DMS153 (cell line): ENCODE measurements around the gene BTBD2.
"Not testable (repeated sequence)": the region's sequence is repeated elsewhere in the genome, so short reads cannot be mapped to it uniquely, and the experiment has no call there.

Experiments
- DNase-seq: peaks from one replicate; lab custom pipeline; 2025; lab: John Stamatoyannopoulos, UW

BTBD2 gene

DNA sequence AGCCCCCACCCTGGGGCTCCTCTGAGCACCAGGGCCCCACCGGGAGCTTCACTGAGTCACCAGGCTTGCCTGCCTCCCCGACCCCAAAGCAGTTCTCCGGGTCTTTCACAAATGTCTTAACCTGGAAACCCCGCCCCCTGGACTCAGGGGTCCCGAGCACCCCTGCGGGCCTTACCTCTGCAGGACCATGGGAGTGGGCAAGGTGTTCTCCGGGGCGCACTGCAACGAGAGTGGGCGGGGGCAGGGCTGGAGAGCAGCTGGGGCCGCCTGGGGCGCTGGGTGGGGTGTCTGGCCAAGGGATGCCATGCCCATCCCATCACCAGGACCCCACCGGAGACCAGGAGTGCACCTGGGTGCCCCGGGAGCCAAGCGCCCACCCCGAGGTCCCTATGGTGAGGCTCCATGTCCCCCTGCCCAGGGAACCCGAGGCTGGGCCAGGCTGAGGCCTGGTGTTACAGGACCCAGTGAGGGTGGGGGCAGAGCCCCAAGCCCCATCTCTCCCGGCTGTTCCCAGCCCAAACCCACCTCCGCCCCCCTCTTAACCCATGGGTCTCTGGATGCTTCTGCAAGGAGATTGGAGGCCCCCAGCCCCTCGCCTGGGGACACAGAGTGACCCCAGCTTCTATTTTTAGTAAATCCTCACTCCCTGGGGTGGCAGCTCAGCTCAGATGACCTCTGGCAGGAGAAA is 24.6 kb upstream of the BTBD2 start:
- no peak for DNase-seq

- no peak for DNase-seq
Measured at GRCh38 chr19:2039089-2039958, 23.8 kb upstream of the BTBD2 start.

- DNase-seq: no peak
Measured at GRCh38 chr19:2038284-2039088, 23.0 kb upstream of the BTBD2 start.

DNA sequence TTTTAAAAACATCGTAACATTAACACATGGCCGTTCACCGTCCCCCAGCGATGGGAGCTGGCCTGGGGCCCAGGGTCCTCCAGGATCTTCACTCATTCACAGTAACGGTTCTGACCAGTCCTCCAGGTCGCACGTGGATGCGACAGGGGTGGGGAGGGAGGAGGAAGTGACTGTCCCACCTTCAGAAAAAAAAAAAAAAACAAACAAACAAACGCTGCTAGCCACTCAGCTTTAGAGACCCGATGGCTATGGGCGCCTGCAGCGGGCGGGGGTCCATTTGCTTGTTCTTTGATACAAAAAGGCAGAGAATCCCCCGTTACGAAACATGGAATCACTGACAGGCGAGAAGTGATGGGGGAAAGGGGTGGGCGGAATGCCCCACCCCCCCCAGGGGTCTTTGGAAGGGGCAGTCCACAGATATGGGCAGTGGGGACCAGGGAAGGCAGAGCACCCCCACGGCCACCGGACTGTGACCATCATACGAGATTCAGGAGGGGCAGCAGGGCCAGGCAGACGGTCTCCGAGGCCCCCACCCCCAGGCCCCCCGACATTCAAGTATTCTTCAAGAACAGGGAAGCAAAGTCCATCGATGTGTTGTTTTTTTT is 22.2 kb upstream of the BTBD2 start:
- DNase-seq: no peak

GRCh38 chr19:2036424-2036823 is 20.9 kb upstream of the BTBD2 start:
- no peak for DNase-seq

DNA sequence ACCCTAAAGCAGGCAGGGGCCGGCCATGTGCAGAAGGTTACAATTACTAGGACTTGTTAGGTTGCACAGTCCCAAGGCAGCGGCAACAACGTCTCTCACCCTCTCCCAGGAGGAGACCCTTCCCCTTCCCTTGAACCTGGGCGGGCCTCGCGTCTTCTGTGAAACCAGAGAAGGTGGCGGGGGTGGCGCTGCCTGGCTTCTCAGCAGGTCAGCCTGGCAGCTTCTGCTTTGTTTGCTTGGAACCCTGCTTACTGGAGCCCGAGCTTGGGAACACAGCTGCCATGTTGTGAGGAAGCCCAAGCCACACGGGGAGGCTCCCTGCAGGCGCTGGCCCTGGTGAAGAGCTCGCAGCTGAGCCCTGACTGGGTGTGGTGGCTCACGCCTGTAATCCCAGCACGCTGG is 20.1 kb upstream of the BTBD2 start:
- no peak for DNase-seq

GRCh38 chr19:2034729-2035589 is 19.4 kb upstream of the BTBD2 start:
- no peak for DNase-seq

DNA sequence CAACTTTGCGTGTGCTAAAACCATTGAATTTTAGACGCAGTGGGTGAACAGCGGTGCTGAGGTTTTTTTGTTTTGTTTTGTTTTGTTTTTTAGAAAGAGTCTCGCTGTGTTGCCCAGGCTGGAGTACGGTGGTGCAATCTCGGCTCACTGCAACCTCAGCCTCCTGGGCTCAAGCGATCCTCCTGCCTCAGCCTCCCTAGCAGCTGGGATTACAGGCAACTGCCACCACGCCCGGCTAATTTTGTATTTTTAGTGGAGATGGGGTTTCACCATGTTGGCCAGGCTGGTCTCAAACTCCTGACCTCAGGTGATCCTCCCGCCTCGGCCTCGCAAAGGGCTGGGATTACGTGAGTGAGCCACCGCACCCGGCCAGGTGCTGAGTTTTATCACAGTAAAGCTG is 18.7 kb upstream of the BTBD2 start:
- not testable (repeated sequence) for DNase-seq

GRCh38 chr19:2033825-2034159 is 18.3 kb upstream of the BTBD2 start:
- no peak for DNase-seq

DNA sequence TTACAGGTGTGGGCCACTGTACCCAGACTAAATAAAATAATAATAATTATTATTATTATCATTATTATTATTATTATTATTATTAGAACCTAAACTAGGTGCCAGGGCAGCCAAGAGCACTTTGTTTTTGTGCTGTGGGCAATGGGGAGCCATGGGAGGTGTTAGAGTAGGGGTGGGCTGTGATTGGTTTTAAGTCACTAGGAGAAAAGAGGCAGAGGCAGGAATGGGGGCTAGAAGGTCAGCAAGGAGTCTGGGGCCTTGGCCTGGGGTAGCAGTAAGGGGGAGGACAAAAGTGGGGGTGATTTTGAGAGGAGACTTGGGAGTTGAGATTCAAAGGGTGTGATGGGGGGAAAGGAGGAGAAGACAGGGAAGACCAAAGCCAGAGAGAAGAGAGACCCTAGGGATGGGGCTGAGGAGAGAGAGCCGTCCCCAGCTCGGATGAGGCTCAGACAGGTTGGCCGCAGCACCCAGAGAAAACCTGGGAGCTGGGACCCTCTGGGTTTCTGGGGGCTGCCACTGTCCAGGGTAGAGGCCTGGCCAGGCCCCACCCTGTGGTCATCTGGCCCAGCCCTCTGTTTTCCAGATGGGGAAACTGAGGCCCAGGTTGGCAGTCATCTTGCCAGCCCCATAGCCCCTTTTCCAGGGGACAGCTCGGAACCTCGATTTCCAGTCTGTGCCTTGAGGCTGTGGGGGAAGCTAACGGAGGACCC is 17.8 kb upstream of the BTBD2 start:
- DNase-seq: no peak

- DNase-seq: peak; percentile 75
Measured at GRCh38 chr19:2032296-2032941, 16.9 kb upstream of the BTBD2 start.

- no peak for DNase-seq
Measured at GRCh38 chr19:2027361-2027760, 11.8 kb upstream of the BTBD2 start.

- no peak for DNase-seq
Measured at GRCh38 chr19:2026770-2027169, 11.3 kb upstream of the BTBD2 start.

DNA sequence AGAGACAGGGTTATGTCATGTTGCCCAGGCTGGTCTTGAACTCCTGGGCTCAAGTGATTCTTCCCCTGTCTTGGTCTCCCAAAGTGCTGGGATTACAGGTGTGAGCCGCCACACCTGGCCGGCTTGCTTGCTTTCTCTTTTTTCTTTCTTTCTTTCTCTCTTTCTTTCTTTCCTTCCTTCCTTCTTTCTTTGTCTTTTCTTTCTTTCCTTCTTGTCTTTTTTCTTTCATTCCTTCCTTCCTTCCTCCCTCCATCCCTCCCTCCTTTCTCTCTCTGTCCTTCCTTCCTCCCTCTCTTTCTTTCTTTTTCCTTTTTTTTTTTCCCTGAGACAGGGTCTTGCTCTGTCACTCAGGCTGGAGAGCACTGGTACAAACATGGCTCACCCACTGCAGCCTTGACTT is 6.8 kb upstream of the BTBD2 start:
- DNase-seq: no peak

DNA sequence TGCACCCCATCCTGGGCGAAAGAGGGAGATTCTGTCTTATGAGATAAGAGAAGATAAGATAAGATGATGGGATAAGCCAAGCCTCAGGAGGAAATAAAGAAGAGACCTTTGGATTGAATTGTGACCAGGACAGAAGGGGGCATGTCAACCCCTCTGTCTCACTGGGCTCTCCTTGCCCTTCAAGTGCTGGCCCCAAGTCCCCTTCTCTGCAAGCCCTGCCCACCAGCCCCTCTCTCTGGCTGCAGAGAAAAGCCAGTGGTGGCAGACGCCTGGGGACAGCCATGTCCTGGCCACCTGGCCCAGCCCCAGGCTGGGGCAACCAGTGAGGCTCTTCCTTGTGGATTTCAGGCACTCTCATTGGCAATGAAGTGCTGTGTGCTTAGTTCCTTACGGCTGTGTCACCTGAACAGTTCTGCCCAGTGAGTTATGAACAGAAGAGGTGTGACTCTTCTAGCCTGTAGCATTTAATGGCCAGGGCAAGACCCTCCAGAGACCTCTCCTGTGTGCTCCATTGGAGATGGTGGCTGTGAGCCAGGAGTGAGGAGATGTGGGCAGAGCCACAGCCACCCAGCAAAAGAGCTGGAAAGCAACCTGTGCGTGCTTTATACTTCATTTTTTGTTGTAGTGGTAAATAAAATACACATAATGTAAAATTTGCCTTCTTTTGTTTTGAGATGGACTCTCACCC is 6.1 kb upstream of the BTBD2 start:
- no peak for DNase-seq

DNA sequence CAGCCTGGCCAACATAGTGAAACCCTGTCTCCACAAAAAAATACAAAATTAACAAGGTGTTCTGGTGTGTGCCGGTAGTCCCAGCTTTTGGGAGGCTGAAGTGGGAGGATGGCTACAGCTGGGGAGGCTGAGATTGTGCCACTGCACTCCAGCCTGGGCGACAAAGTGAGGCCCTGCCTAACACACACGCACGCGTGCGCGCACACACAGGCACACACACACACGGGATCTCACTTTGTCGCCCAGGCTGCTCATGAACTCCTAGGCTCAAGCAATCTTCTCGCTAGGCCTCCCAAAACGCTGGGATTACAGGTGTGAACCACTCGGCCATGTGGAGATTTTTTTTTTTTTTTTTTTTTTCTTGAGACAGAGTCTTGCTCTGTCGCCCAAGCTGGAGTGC is 3.2 kb upstream of the BTBD2 start:
- no peak for DNase-seq

DNA sequence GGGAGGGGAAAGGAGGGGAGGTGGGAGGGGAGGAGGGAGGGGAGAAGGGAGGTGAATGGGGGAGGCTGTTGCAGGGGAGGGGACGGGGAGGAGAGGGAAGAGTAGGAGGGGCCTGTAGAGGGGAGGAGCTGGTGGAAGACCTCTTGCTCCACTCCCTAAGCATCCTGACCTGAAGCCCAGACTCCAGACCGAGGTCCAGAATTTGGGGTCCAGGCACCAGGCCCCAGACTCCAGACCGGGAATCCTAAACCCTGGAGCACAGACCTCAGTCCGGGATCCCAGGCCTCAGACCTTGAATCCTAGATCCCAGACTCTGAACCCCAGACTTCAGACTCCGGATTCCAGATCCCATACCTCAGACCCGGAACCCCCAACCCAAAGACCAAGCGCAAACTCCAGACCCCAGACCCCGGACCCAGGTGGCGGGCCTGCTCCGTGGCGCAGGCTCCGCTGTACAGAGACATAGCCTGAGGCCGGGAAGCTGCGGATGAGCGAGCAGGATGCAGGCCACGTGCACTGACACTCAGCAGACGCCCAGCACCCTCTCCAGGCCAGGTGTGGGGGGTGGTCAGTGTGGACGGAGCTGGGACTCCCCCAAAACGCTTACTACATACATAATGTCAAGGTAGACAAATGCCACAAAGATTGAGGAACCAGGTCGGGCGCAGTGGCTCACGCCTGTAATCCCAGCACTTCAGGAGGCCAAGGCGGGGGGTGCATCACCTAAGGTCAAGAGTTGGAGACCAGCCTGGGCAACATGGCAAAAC is 710 bp upstream of the BTBD2 start:
- DNase-seq: peak; percentile 32

GRCh38 chr19:2014731-2015607 is 545 bp downstream of the BTBD2 start:
- no peak for DNase-seq
